Measurements from ENCODE around the gene ADCY5. TPM values are rescaled to one million over a fixed set of nuclear protein-coding genes. Genes with fewer than 3 reads are reported as not detected.

The ADCY5 gene
- total and polyA plus RNA-seq, 4 donors, result 0.74 to 6.6 (median 2.9) TPM

DNA sequence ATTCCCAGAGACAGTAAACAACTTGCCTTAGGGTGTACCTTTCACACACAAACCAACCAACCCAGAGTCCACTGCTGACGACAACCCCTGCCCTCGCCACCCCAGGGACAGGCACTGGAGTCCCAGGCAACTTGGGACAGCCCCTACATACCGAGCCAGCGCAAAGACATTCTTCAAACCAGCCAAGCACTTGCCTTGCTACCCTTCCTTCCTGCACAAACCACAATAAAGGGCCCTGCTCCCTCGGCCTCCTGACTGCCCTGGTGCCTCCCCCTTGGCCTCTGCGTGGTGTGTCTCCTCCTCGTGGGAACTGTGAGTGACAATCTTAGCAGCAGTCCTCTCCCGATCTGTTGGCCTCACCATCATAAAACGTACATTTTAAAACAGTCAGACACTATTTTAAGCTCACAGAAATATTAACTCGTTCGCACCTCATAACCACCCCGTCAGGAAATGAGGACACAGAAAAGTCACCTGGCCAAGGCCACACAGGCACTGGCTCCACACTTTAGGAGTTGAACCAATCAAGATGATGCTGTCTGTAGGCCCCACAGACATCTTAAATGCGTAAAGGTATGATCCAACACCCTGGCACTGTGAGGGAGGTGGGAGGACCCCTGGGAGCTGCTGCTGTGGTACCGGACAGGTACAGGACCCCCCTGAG is 113.8 kb downstream of the ADCY5 start:
- H3K4me1 ChIP-seq (ENCODE audit: control insufficient read depth in 4 of 4, insufficient read depth in 4 of 4, low read length in 3 of 4), result peaks cover 0 to 8% (median 7%) of the 10 kb centered on the region in 4 donors
- H3K36me3 ChIP-seq (ENCODE audit: control insufficient read depth in 4 of 4, insufficient read depth in 3 of 4, low read depth in 1 of 4, low read length in 3 of 4), result no peaks in the 10 kb centered on the region
- no peak overlapping the region for H3K9ac ChIP-seq (ENCODE audit: low read depth in 1 of 2, low read length in 2 of 2)
- no peak overlapping the region for H3K27ac ChIP-seq (ENCODE audit: low read depth in 1 of 2, low read length in 2 of 2)
- H3K4me3 ChIP-seq (ENCODE audit: low read depth in 1 of 3, low read length in 3 of 3), result no peak overlapping the region
- 80% methylated on average over 14 of the region's 14 CpGs for WGBS
- no peaks in the 10 kb centered on the region for H3K9me3 ChIP-seq (ENCODE audit: control insufficient read depth in 4 of 4, low read length in 3 of 4)
- no peaks in the 10 kb centered on the region for H3K27me3 ChIP-seq (ENCODE audit: control insufficient read depth in 4 of 4, insufficient read depth in 4 of 4, low read length in 3 of 4)
- TF ChIP-seq GABPA (IDR thresholded peaks at IDR 0.05 in 1 of 2, conservative IDR thresholded peaks at IDR 0.05 in 1 of 2), result no peak
- DNase-seq (ENCODE audit: low spot score), result no peak

DNA sequence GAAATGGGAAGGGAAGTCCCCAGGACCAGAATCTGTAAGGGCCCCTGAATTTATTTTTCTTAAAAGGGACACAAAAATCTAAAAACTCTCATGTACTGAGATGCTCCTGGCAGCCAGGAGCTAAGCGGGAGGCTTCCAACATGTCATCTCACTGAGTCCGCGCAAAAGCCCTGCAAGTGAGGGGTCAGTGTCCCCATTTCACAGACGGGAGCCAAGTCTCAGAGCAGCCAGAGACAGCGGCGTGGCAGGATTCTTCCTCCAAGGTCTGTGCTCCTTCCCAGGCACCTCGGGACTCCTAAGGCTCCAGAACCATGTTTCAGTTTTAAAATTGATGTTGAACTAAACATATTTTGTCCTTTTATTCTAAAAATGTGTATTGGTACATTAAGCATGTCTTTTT is 114.8 kb downstream of the ADCY5 start:
- Histone ChIP-seq H3K27ac (ENCODE audit: low read depth in 1 of 2, low read length in 2 of 2) (no peak overlapping the region), H3K4me1 (ENCODE audit: control insufficient read depth in 4 of 4, insufficient read depth in 4 of 4, low read length in 3 of 4) (peaks cover 0 to 17% (median 16%) of the 10 kb centered on the region in 4 donors), H3K9me3 (ENCODE audit: control insufficient read depth in 4 of 4, low read length in 3 of 4) (no peaks in the 10 kb centered on the region), H3K4me3 (ENCODE audit: low read depth in 1 of 3, low read length in 3 of 3) (no peak overlapping the region), H3K36me3 (ENCODE audit: control insufficient read depth in 4 of 4, insufficient read depth in 3 of 4, low read depth in 1 of 4, low read length in 3 of 4) (no peaks in the 10 kb centered on the region), H3K27me3 (ENCODE audit: control insufficient read depth in 4 of 4, insufficient read depth in 4 of 4, low read length in 3 of 4) (no peaks in the 10 kb centered on the region), H3K9ac (ENCODE audit: low read depth in 1 of 2, low read length in 2 of 2) (no peak overlapping the region)
- 89% methylated on average over 7 of the region's 7 CpGs for WGBS
- no peak for DNase-seq (ENCODE audit: low spot score)
- TF ChIP-seq FOXA2 (IDR thresholded peaks at IDR 0.05) (no peak), RXRA (IDR thresholded peaks at IDR 0.05) (peak in 1 of 2 donors; percentile 36), TAF1 (conservative IDR thresholded peaks at IDR 0.05) (no peak)
- TF ChIP-seq, protein P1, sequence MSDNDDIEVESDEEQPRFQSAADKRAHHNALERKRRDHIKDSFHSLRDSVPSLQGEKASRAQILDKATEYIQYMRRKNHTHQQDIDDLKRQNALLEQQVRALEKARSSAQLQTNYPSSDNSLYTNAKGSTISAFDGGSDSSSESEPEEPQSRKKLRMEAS (IDR thresholded peaks at IDR 0.05), result no peak

DNA sequence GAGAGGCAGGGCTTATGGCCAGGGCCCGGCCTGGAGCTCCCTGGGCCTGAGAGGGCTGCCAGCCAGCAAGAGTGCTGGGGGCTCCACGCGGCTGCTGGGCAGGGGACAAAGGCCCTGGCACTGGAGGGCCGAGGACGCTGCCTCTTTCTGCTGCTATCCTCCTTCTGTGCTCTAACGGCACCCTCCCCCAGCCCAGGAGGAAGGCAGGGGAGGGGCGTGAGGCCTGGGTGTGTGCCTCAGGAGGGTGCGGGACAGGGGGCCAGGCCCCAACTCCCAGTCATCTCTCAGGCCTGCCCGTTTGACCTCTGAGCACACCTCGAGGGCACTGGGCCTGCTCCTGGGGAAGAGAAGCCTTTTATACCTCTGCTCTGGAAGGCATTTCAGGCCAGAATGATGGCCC is 115.5 kb downstream of the ADCY5 start:
- H3K36me3 ChIP-seq (ENCODE audit: control insufficient read depth in 4 of 4, insufficient read depth in 3 of 4, low read depth in 1 of 4, low read length in 3 of 4), result no peaks in the 10 kb centered on the region
- 85% methylated on average over 10 of the region's 10 CpGs for WGBS
- TF ChIP-seq HNF4G (IDR thresholded peaks at IDR 0.05) (no peak), NR2F2 (IDR thresholded peaks at IDR 0.05) (no peak), SP1 (IDR thresholded peaks at IDR 0.05) (no peak), YY1 (IDR thresholded peaks at IDR 0.05) (no peak), RAD21 (IDR thresholded peaks at IDR 0.05) (no peak), TAF1 (conservative IDR thresholded peaks at IDR 0.05) (no peak), FOXA1 (IDR thresholded peaks at IDR 0.05) (no peak)
- TF ChIP-seq, protein P1 (IDR thresholded peaks at IDR 0.05), result no peak
- TF ChIP-seq, protein P2, sequence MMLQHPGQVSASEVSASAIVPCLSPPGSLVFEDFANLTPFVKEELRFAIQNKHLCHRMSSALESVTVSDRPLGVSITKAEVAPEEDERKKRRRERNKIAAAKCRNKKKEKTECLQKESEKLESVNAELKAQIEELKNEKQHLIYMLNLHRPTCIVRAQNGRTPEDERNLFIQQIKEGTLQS (IDR thresholded peaks at IDR 0.05), result no peak
- peaks cover 0 to 21% (median 20%) of the 10 kb centered on the region in 4 donors for H3K4me1 ChIP-seq (ENCODE audit: control insufficient read depth in 4 of 4, insufficient read depth in 4 of 4, low read length in 3 of 4)
- H3K27ac ChIP-seq (ENCODE audit: low read depth in 1 of 2, low read length in 2 of 2), result peak overlapping the region in 1 of 2 donors; percentile 4
- H3K4me3 ChIP-seq (ENCODE audit: low read depth in 1 of 3, low read length in 3 of 3), result no peak overlapping the region
- no peaks in the 10 kb centered on the region for H3K9me3 ChIP-seq (ENCODE audit: control insufficient read depth in 4 of 4, low read length in 3 of 4)
- H3K27me3 ChIP-seq (ENCODE audit: control insufficient read depth in 4 of 4, insufficient read depth in 4 of 4, low read length in 3 of 4), result no peaks in the 10 kb centered on the region
- DNase-seq (ENCODE audit: low spot score), result no peak
- H3K9ac ChIP-seq (ENCODE audit: low read depth in 1 of 2, low read length in 2 of 2), result no peak overlapping the region

DNA sequence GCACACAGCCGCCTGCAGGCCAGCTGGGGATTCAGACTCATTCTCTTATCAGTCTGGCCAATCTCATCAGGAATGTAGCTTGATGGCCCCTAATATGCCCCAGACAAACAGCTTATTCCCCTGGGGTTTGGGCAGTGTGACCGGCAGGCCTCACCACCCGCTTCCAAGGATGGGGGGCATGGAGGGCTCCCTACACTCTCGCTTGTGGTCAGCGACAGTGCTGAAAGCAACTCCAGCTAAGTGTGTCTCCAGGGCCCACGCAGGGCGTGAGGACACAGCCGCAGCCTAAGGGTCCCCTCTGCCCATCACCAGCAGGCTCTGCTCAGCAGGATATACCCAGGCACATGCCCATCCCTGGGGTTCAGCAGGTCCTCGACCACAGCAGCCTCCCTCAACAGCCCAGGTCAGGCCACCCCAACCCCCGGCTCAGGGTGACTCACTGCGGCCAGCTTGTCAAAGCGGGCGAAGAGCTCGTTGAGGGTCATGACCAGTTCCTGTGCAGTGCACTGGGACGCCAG is 116.7 kb downstream of the ADCY5 start:
- Histone ChIP-seq H3K4me3 (ENCODE audit: low read depth in 1 of 3, low read length in 3 of 3) (no peak overlapping the region), H3K4me1 (ENCODE audit: control insufficient read depth in 4 of 4, insufficient read depth in 4 of 4, low read length in 3 of 4) (peaks cover 0 to 21% (median 20%) of the 10 kb centered on the region in 4 donors), H3K9me3 (ENCODE audit: control insufficient read depth in 4 of 4, low read length in 3 of 4) (no peaks in the 10 kb centered on the region), H3K9ac (ENCODE audit: low read depth in 1 of 2, low read length in 2 of 2) (no peak overlapping the region), H3K27ac (ENCODE audit: low read depth in 1 of 2, low read length in 2 of 2) (no peak overlapping the region), H3K27me3 (ENCODE audit: control insufficient read depth in 4 of 4, insufficient read depth in 4 of 4, low read length in 3 of 4) (no peaks in the 10 kb centered on the region), H3K36me3 (ENCODE audit: control insufficient read depth in 4 of 4, insufficient read depth in 3 of 4, low read depth in 1 of 4, low read length in 3 of 4) (no peaks in the 10 kb centered on the region)
- 81% methylated on average over 15 of the region's 15 CpGs for WGBS
- DNase-seq (ENCODE audit: low spot score), result no peak
- no peak for TF ChIP-seq SP1 (IDR thresholded peaks at IDR 0.05)

Data from liver (tissue), 9 donors.